Epithelial cell of proximal tubule (primary cell): ENCODE results near the gene LHX3. TPM values are rescaled to one million over a fixed set of nuclear protein-coding genes. Genes with fewer than 3 reads are reported as not detected.

Source experiments
- DNase-seq: peaks from one replicate; pipeline ENCODE4 v3.0.0-alpha.2; 2011; ENCODE audit warnings: low read depth
- H3K4me3 ChIP-seq: 2 replicates; pipeline ENCODE4 v1.5.1; 2011; ENCODE audit warnings: low read depth, mild to moderate bottlenecking, low read length
- CTCF ChIP-seq: conservative IDR thresholded peaks from 2 replicates; pipeline ENCODE4 v1.5.1; 2012; ENCODE audit warnings: low read depth, mild to moderate bottlenecking, low read length
- total RNA-seq: library from RNA; depleted of rRNA; stranded (reverse); fragments of >200 nt; gene quantifications from 2 replicates; pipeline ENCODE4 v1.2.3, GENCODE V29; 2015

LHX3 gene
- total RNA-seq, 1 donor from 2014 or later, result not detected

- peak overlapping the region; percentile 88 for H3K4me3 ChIP-seq
- no peak for DNase-seq
- TF ChIP-seq CTCF, result no peak
These were observed 40.0 kb upstream of the LHX3 start for GRCh38 chr9:136244969-136245218.

GRCh38 chr9:136244122-136244968 is 39.4 kb upstream of the LHX3 start:
- TF ChIP-seq CTCF, result no peak
- DNase-seq, result no peak
- H3K4me3 ChIP-seq, result peak overlapping the region; percentile 88

GRCh38 chr9:136243631-136244030 is 38.7 kb upstream of the LHX3 start:
- TF ChIP-seq CTCF, result no peak
- DNase-seq, result no peak
- H3K4me3 ChIP-seq, result no peak overlapping the region

- TF ChIP-seq CTCF, result no peak
- DNase-seq, result no peak
- H3K4me3 ChIP-seq, result no peak overlapping the region
These were observed 38.1 kb upstream of the LHX3 start for GRCh38 chr9:136242918-136243525.

- H3K4me3 ChIP-seq, result no peak overlapping the region
- DNase-seq, result no peak
- no peak for TF ChIP-seq CTCF
These were observed 37.3 kb upstream of the LHX3 start for GRCh38 chr9:136242248-136242647.

- no peak for TF ChIP-seq CTCF
- no peak overlapping the region for H3K4me3 ChIP-seq
- DNase-seq, result no peak
These were observed 36.6 kb upstream of the LHX3 start for GRCh38 chr9:136241542-136241941.

GRCh38 chr9:136240941-136241340 is 36.0 kb upstream of the LHX3 start:
- no peak for TF ChIP-seq CTCF
- no peak overlapping the region for H3K4me3 ChIP-seq
- no peak for DNase-seq
